GM18517 (cell line): ENCODE data around the gene CHMP4B.

Experiments used
- ATAC-seq: cut with Tn5 transposase; IDR thresholded peaks from one replicate; pipeline ENCODE4 v1.9.1; 2021; ENCODE audit warnings: mild to moderate bottlenecking, moderate library complexity; ENCODE audit not compliant: unreplicated experiment

Gene CHMP4B

GRCh38 chr20:33859751-33860150 lies 48.6 kb downstream of the CHMP4B start:
- ATAC-seq = no peak

- ATAC-seq = no peak
Observed at GRCh38 chr20:33861458-33861857, 50.3 kb downstream of the CHMP4B start.

GRCh38 chr20:33862709-33863403 lies 51.7 kb downstream of the CHMP4B start:
- ATAC-seq = no peak

- no peak for ATAC-seq
Observed at GRCh38 chr20:33863440-33864323, 52.5 kb downstream of the CHMP4B start.

- ATAC-seq = no peak
Observed at GRCh38 chr20:33864324-33864963, 53.3 kb downstream of the CHMP4B start.

GRCh38 chr20:33865761-33866370 lies 54.7 kb downstream of the CHMP4B start:
- ATAC-seq = no peak

- ATAC-seq = no peak
Observed at GRCh38 chr20:33866398-33867100, 55.4 kb downstream of the CHMP4B start.

- no peak for ATAC-seq
Observed at GRCh38 chr20:33868042-33868441, 56.9 kb downstream of the CHMP4B start.

GRCh38 chr20:33868595-33868994 lies 57.4 kb downstream of the CHMP4B start:
- ATAC-seq = no peak

- no peak for ATAC-seq
Observed at GRCh38 chr20:33869283-33869682, 58.1 kb downstream of the CHMP4B start.

- no peak for ATAC-seq
Observed at GRCh38 chr20:33871362-33871761, 60.2 kb downstream of the CHMP4B start.

- ATAC-seq = no peak
Observed at GRCh38 chr20:33874129-33874528, 63.0 kb downstream of the CHMP4B start.

GRCh38 chr20:33875055-33875454 lies 63.9 kb downstream of the CHMP4B start:
- ATAC-seq = peak; percentile 91

GRCh38 chr20:33875534-33876026 lies 64.4 kb downstream of the CHMP4B start:
- ATAC-seq = no peak

- ATAC-seq = no peak
Observed at GRCh38 chr20:33878583-33878982, 67.4 kb downstream of the CHMP4B start.

GRCh38 chr20:33880396-33880795 lies 69.2 kb downstream of the CHMP4B start:
- ATAC-seq = no peak

GRCh38 chr20:33881989-33882388 lies 70.8 kb downstream of the CHMP4B start:
- ATAC-seq = no peak

- ATAC-seq = no peak
Observed at GRCh38 chr20:33882481-33882880, 71.3 kb downstream of the CHMP4B start.

GRCh38 chr20:33883164-33883563 lies 72.0 kb downstream of the CHMP4B start:
- ATAC-seq = peak; percentile 91

GRCh38 chr20:33884633-33885032 lies 73.5 kb downstream of the CHMP4B start:
- no peak for ATAC-seq
